Measurements from ENCODE around the gene SPRR3.

GRCh38 chr1:153040950-153041631 is 39.5 kb downstream of the SPRR3 start, which contains the start of gene SPRR2D:
- TF ChIP-seq, protein P1, sequence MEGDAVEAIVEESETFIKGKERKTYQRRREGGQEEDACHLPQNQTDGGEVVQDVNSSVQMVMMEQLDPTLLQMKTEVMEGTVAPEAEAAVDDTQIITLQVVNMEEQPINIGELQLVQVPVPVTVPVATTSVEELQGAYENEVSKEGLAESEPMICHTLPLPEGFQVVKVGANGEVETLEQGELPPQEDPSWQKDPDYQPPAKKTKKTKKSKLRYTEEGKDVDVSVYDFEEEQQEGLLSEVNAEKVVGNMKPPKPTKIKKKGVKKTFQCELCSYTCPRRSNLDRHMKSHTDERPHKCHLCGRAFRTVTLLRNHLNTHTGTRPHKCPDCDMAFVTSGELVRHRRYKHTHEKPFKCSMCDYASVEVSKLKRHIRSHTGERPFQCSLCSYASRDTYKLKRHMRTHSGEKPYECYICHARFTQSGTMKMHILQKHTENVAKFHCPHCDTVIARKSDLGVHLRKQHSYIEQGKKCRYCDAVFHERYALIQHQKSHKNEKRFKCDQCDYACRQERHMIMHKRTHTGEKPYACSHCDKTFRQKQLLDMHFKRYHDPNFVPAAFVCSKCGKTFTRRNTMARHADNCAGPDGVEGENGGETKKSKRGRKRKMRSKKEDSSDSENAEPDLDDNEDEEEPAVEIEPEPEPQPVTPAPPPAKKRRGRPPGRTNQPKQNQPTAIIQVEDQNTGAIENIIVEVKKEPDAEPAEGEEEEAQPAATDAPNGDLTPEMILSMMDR (IDR thresholded peaks at IDR 0.05), result no peak
- no peak for TF ChIP-seq EP300 (IDR thresholded peaks at IDR 0.05)
